Trophoblast cell (in vitro differentiated cells and primary cell): ENCODE measurements around the gene SGMS1.

Experiments used
- DNase-seq, 2 donors: peaks; one replicate each; pipeline ENCODE4 v3.0.0-alpha.2; 2016
- H2AFZ ChIP-seq: 2 replicates; pipeline ENCODE4 v1.6.1; 2013; ENCODE audit warnings: low read length, moderate library complexity, mild to moderate bottlenecking; ENCODE audit not compliant: insufficient read depth, poor library complexity
- H2AK5ac ChIP-seq: 2 replicates; pipeline ENCODE4 v1.6.1; 2013; ENCODE audit warnings: mild to moderate bottlenecking, low read length
- H2BK120ac ChIP-seq: 2 replicates; pipeline ENCODE4 v1.6.1; 2013; ENCODE audit warnings: low read length, mild to moderate bottlenecking, moderate library complexity; ENCODE audit not compliant: insufficient read depth, poor library complexity
- H2BK12ac ChIP-seq: 2 replicates; pipeline ENCODE4 v1.6.1; 2013; ENCODE audit warnings: mild to moderate bottlenecking, low read length, moderate library complexity
- H2BK5ac ChIP-seq: 2 replicates; pipeline ENCODE4 v1.6.1; 2013; ENCODE audit warnings: low read length, low read depth, moderate library complexity, mild to moderate bottlenecking; ENCODE audit not compliant: poor library complexity
- H3K14ac ChIP-seq: 2 replicates; pipeline ENCODE4 v1.6.1; 2013; ENCODE audit warnings: mild to moderate bottlenecking, low read length
- H3K18ac ChIP-seq: 2 replicates; pipeline ENCODE4 v1.6.1; 2013; ENCODE audit warnings: mild to moderate bottlenecking, low read length
- H3K23ac ChIP-seq: 2 replicates; pipeline ENCODE4 v1.6.1; 2013; ENCODE audit warnings: low read length
- H3K27ac ChIP-seq: 2 replicates; pipeline ENCODE4 v1.5.1; 2013; ENCODE audit warnings: low read depth, mild to moderate bottlenecking, inconsistent platforms, low read length, moderate library complexity
- H3K27me3 ChIP-seq: 2 replicates; pipeline ENCODE4 v1.6.1; 2013; ENCODE audit warnings: inconsistent platforms, mild to moderate bottlenecking, low read length, moderate library complexity; ENCODE audit not compliant: insufficient read depth
- H3K36me3 ChIP-seq, 2 experiments: 1 replicate in 1 of 2; 2 replicates in 1 of 2; pipeline ENCODE4 v1.6.1; 2013; ENCODE audit warnings: low read length in 2 of 2, mild to moderate bottlenecking in 2 of 2, moderate library complexity in 1 of 2; ENCODE audit not compliant: insufficient read depth in 2 of 2, control insufficient read depth in 1 of 2
- H3K4ac ChIP-seq: 2 replicates; pipeline ENCODE4 v1.6.1; 2013; ENCODE audit warnings: low read depth, mild to moderate bottlenecking, low read length, moderate library complexity
- H3K4me1 ChIP-seq, 2 experiments: 1 replicate in 1 of 2; 2 replicates in 1 of 2; pipeline ENCODE4 v1.6.1; 2013; ENCODE audit warnings: low read length in 2 of 2, mild to moderate bottlenecking in 2 of 2, moderate library complexity in 1 of 2; ENCODE audit not compliant: insufficient read depth in 2 of 2, control insufficient read depth in 1 of 2
- H3K4me2 ChIP-seq: 2 replicates; pipeline ENCODE4 v1.6.1; 2013; ENCODE audit warnings: inconsistent platforms, mild to moderate bottlenecking, low read length, moderate library complexity
- H3K4me3 ChIP-seq: 2 replicates; pipeline ENCODE4 v1.5.1; 2013; ENCODE audit warnings: mild to moderate bottlenecking, low read depth, low read length, inconsistent platforms
- H3K79me1 ChIP-seq: one replicate; pipeline ENCODE4 v1.6.1; 2013; ENCODE audit warnings: low read length
- H3K79me2 ChIP-seq: 2 replicates; pipeline ENCODE4 v1.6.1; 2013; ENCODE audit warnings: low read length, mild to moderate bottlenecking; ENCODE audit not compliant: control insufficient read depth, insufficient read depth, poor library complexity
- H3K9ac ChIP-seq: 2 replicates; pipeline ENCODE4 v1.6.1; 2013; ENCODE audit warnings: mild to moderate bottlenecking, low read length
- H3K9me3 ChIP-seq: 2 replicates; pipeline ENCODE4 v1.6.1; 2013; ENCODE audit warnings: low read depth, mild to moderate bottlenecking, control low read depth, inconsistent platforms, low read length; ENCODE audit not compliant: insufficient read depth
- H4K12ac ChIP-seq: 2 replicates; pipeline ENCODE4 v1.6.1; 2013; ENCODE audit warnings: low read depth, mild to moderate bottlenecking, low read length, moderate library complexity
- H4K8ac ChIP-seq: 2 replicates; pipeline ENCODE4 v1.6.1; 2013; ENCODE audit warnings: low read depth, mild to moderate bottlenecking, low read length, moderate library complexity
- H4K91ac ChIP-seq: one replicate; pipeline ENCODE4 v1.6.1; 2013; ENCODE audit warnings: low read depth, mild to moderate bottlenecking, low read length, moderate library complexity
- WGBS: extraction: QIAGEN DNeasy Blood & Tissue Kit; methylation state at CpG from one replicate; pipeline ENCODE4 v1.1.7; 2013; ENCODE audit warnings: missing lambda C conversion rate; ENCODE audit not compliant: insufficient read length, insufficient coverage; ENCODE audit errors: extremely low coverage; 5-methylcytosine and 5-hydroxymethylcytosine counted together

SGMS1 gene

DNA sequence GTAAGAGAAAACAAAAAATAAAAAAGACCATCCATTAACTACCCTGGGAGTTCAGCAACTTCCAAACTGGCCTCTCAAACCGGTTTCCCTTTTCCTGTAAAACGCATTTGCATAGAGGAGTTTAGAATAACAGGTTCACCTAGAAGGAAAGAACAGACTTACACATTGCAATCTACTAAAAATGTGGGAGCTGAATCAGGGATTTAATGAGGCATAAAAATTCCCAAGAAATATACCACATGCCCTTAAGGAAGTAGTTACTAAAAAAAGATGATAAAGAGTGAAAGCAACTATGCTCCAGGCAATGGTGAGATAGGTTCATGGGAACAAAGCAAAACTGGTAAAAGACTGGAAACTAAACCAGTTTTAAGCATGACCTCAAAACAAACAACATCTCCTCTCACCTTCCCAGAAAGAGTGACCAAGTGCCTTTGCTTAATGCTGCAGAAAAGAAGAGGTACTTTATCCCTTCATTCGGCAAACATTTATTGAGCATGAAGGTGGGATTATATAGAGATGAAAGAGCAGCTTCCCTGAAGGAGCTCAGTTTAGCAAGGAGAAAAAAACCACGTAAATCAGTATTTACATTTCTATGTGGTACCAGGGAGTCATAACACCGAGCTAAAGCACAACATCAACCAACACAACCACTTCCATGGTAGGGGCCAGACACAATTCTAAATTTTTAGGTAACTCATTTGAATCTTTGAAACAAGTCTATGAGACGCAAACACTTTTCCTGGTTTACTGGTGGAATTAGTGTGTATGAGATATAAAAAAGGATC is 152.8 kb downstream of the SGMS1 start:
- H2BK5ac ChIP-seq, result no peak overlapping the region
- H2BK120ac ChIP-seq, result no peak overlapping the region
- no peak overlapping the region for H3K27ac ChIP-seq
- no peak overlapping the region for H2AK5ac ChIP-seq
- no peak overlapping the region for H3K4ac ChIP-seq
- H3K79me2 ChIP-seq, result no peaks in the 10 kb centered on the region
- no peak overlapping the region for H3K4me3 ChIP-seq
- H2AFZ ChIP-seq, result no peak overlapping the region
- DNase-seq, result peak; percentile 17 to 46
- no peaks in the 10 kb centered on the region for H3K9me3 ChIP-seq
- H3K18ac ChIP-seq, result no peak overlapping the region
- no peaks in the 10 kb centered on the region for H3K36me3 ChIP-seq
- no peak overlapping the region for H3K9ac ChIP-seq
- H4K12ac ChIP-seq, result no peak overlapping the region
- H3K4me2 ChIP-seq, result no peak overlapping the region
- no CpG with 5 or more reads among the region's 6 CpGs for WGBS
- no peaks in the 10 kb centered on the region for H3K4me1 ChIP-seq
- H3K14ac ChIP-seq, result no peak overlapping the region
- H3K79me1 ChIP-seq, result no peaks in the 10 kb centered on the region
- no peak overlapping the region for H4K91ac ChIP-seq
- no peak overlapping the region for H3K23ac ChIP-seq
- H2BK12ac ChIP-seq, result no peak overlapping the region
- H3K27me3 ChIP-seq, result no peaks in the 10 kb centered on the region
- H4K8ac ChIP-seq, result no peak overlapping the region

DNA sequence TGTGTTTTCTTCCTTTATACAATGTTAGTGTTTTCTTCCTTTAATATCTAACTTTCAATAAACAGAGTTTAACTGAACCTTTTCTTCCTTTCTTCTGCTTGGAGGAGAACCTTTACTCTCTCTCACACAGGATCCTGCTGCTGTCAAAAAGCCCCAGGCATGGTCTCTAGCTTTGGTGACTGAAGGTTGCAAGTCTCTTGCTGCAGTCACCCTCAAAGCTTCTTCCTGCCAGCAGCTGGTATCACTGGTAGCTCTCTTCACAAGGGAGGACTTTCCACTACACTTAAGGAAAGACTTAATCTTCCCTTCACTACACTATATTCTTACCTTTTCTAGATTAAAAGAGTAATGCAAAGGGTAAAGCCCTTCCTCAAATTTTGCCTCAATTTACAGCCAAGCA is 153.4 kb downstream of the SGMS1 start:
- H3K36me3 ChIP-seq, result no peaks in the 10 kb centered on the region
- H3K27me3 ChIP-seq, result no peaks in the 10 kb centered on the region
- H3K14ac ChIP-seq, result no peak overlapping the region
- no peak overlapping the region for H2AFZ ChIP-seq
- H3K79me2 ChIP-seq, result no peaks in the 10 kb centered on the region
- no peak overlapping the region for H2AK5ac ChIP-seq
- H4K8ac ChIP-seq, result no peak overlapping the region
- no peak overlapping the region for H2BK12ac ChIP-seq
- no peaks in the 10 kb centered on the region for H3K4me1 ChIP-seq
- H3K4me2 ChIP-seq, result no peak overlapping the region
- H3K4ac ChIP-seq, result no peak overlapping the region
- no peak overlapping the region for H4K12ac ChIP-seq
- no peak overlapping the region for H2BK5ac ChIP-seq
- H2BK120ac ChIP-seq, result no peak overlapping the region
- H3K27ac ChIP-seq, result no peak overlapping the region
- H3K9me3 ChIP-seq, result no peaks in the 10 kb centered on the region
- no peak overlapping the region for H3K18ac ChIP-seq
- H3K9ac ChIP-seq, result no peak overlapping the region
- no peak for DNase-seq
- H3K79me1 ChIP-seq, result no peaks in the 10 kb centered on the region
- H3K23ac ChIP-seq, result no peak overlapping the region
- no peak overlapping the region for H4K91ac ChIP-seq
- H3K4me3 ChIP-seq, result no peak overlapping the region

DNA sequence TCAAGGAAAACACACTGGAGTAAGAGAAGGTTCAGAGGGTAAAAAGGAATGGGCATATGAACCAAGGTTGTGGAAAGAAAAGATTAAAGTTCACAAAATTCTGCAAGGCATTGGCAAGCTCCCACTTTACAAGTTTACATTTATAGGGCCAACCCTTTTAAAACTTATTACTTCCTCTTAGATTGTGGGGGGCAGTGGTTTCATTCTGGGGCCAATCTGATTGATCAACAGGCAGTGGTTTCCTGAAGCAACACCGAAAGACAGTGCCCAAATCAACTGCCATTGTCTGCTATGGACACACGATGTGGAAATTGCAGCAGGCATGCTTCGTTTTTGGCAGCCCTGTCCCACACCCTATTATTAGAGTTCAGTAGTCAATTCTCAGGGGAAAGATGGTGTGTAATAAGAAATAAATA is 154.0 kb downstream of the SGMS1 start:
- H3K23ac ChIP-seq, result no peak overlapping the region
- H3K9me3 ChIP-seq, result no peaks in the 10 kb centered on the region
- no CpG with 5 or more reads among the region's 3 CpGs for WGBS

DNA sequence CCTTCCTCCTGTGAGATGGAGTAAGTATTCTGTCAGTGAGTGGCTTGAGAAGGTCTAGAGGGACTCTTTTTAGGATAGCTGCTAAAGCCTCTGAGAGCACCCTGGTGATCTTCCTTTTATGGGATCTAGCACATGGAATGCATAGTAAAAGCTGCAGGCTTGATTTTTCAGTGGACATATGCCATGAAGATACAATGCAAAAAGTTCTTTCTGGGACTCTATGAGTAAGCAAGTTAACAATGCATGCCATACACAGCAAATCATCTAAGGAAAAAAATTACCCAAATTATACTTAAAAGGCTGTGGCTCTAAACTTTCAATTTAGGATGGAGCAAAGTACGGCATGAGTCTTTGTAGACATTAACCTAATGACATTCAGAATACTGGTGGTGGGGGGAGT is 154.5 kb downstream of the SGMS1 start:
- H3K9ac ChIP-seq, result no peak overlapping the region
- no peaks in the 10 kb centered on the region for H3K9me3 ChIP-seq
- H2BK5ac ChIP-seq, result no peak overlapping the region
- no peak overlapping the region for H3K4ac ChIP-seq
- no peaks in the 10 kb centered on the region for H3K4me1 ChIP-seq
- no peak overlapping the region for H4K91ac ChIP-seq
- no peaks in the 10 kb centered on the region for H3K27me3 ChIP-seq
- H3K18ac ChIP-seq, result no peak overlapping the region
- no peak overlapping the region for H4K8ac ChIP-seq
- no peak overlapping the region for H2AFZ ChIP-seq
- H3K27ac ChIP-seq, result no peak overlapping the region
- DNase-seq, result peak in 1 of 2 donors; percentile 3
- no peaks in the 10 kb centered on the region for H3K79me1 ChIP-seq
- H3K14ac ChIP-seq, result no peak overlapping the region
- H3K79me2 ChIP-seq, result no peaks in the 10 kb centered on the region
- no peak overlapping the region for H3K4me2 ChIP-seq
- H2BK120ac ChIP-seq, result no peak overlapping the region
- no peak overlapping the region for H2BK12ac ChIP-seq
- H3K4me3 ChIP-seq, result no peak overlapping the region
- WGBS, result no CpG with 5 or more reads among the region's 1 CpG
- H3K36me3 ChIP-seq, result no peaks in the 10 kb centered on the region
- H4K12ac ChIP-seq, result no peak overlapping the region
- no peak overlapping the region for H2AK5ac ChIP-seq
- H3K23ac ChIP-seq, result no peak overlapping the region

More for the DNA sequence above, 154.0 kb downstream of the SGMS1 start:
- no peak overlapping the region for H3K14ac ChIP-seq
- H3K4me2 ChIP-seq, result no peak overlapping the region
- no peak overlapping the region for H3K4me3 ChIP-seq
- no peak overlapping the region for H4K8ac ChIP-seq
- H4K91ac ChIP-seq, result no peak overlapping the region
- no peaks in the 10 kb centered on the region for H3K27me3 ChIP-seq
- H3K9ac ChIP-seq, result no peak overlapping the region
- no peak overlapping the region for H3K18ac ChIP-seq
- H2BK5ac ChIP-seq, result no peak overlapping the region
- no peaks in the 10 kb centered on the region for H3K36me3 ChIP-seq
- H3K4ac ChIP-seq, result no peak overlapping the region
- DNase-seq, result no peak
- H3K79me1 ChIP-seq, result no peaks in the 10 kb centered on the region
- no peak overlapping the region for H2AFZ ChIP-seq
- H4K12ac ChIP-seq, result no peak overlapping the region
- H2AK5ac ChIP-seq, result no peak overlapping the region
- H2BK120ac ChIP-seq, result no peak overlapping the region
- H3K4me1 ChIP-seq, result no peaks in the 10 kb centered on the region
- no peak overlapping the region for H3K27ac ChIP-seq
- no peaks in the 10 kb centered on the region for H3K79me2 ChIP-seq
- H2BK12ac ChIP-seq, result no peak overlapping the region
